Effector memory CD4-positive, alpha-beta T cell (primary cell): ENCODE measurements around the gene RPS16.

Source experiments
- DNase-seq, 3 donors: peaks; one replicate each; pipeline ENCODE4 v3.0.0-alpha.2; 2020
- H3K27ac ChIP-seq: 2 replicates; pipeline ENCODE4 v1.7.0; 2013; ENCODE audit warnings: mild to moderate bottlenecking, low read length, moderate library complexity; ENCODE audit not compliant: insufficient read depth, poor library complexity, severe bottlenecking
- H3K27me3 ChIP-seq: replicated peaks from 2 replicates; pipeline ENCODE4 v1.7.0; 2013; ENCODE audit warnings: mild to moderate bottlenecking, low read length; ENCODE audit not compliant: insufficient read depth, control insufficient read depth, poor library complexity, severe bottlenecking
- H3K36me3 ChIP-seq: 2 replicates; pipeline ENCODE4 v1.7.0; 2013; ENCODE audit warnings: mild to moderate bottlenecking, low read length, moderate library complexity; ENCODE audit not compliant: control insufficient read depth, insufficient read depth
- H3K4me1 ChIP-seq: 2 replicates; pipeline ENCODE4 v1.7.0; 2013; ENCODE audit warnings: low read length, mild to moderate bottlenecking; ENCODE audit not compliant: control insufficient read depth, insufficient read depth, poor library complexity, severe bottlenecking
- H3K4me3 ChIP-seq: 2 replicates; pipeline ENCODE4 v1.7.0; 2013; ENCODE audit warnings: low read length, low read depth, mild to moderate bottlenecking; ENCODE audit not compliant: insufficient read depth, poor library complexity, severe bottlenecking
- H3K9me3 ChIP-seq: 2 replicates; pipeline ENCODE4 v1.7.0; 2013; ENCODE audit warnings: mild to moderate bottlenecking, low read length, moderate library complexity; ENCODE audit not compliant: control insufficient read depth

Gene RPS16

DNA sequence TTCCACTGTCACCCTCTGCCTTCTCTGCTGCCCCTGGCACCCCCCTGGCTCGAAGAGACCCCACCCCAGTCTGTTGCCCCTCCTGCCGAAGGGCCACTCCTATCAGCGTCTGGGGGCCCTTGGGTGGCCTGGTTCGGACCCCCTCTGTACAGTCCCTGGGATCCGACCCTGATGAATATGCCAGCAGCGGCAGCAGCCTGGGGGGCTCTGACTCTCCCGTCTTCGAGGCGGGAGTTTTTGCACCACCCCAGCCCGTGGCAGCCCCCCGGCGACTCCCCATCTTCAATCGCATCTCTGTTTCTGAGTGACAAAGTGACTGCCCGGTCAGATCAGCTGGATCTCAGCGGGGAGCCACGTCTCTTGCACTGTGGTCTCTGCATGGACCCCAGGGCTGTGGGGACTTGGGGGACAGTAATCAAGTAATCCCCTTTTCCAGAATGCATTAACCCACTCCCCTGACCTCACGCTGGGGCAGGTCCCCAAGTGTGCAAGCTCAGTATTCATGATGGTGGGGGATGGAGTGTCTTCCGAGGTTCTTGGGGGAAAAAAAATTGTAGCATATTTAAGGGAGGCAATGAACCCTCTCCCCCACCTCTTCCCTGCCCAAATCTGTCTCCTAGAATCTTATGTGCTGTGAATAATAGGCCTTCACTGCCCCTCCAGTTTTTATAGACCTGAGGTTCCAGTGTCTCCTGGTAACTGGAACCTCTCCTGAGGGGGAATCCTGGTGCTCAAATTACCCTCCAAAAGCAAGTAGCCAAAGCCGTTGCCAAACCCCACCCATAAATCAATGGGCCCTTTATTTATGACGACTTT, 27.1 kb downstream of the RPS16 start:
- Histone ChIP-seq H3K36me3 (peaks cover 22% of the 10 kb centered on the region), H3K4me3 (peak overlapping the region; percentile 99), H3K4me1 (peaks cover 46% of the 10 kb centered on the region), H3K27ac (peak overlapping the region; percentile 100), H3K9me3 (no peaks in the 10 kb centered on the region), H3K27me3 (no peaks in the 10 kb centered on the region)
- DNase-seq, result peak in 2 of 3 donors; percentile 41 to 53

DNA sequence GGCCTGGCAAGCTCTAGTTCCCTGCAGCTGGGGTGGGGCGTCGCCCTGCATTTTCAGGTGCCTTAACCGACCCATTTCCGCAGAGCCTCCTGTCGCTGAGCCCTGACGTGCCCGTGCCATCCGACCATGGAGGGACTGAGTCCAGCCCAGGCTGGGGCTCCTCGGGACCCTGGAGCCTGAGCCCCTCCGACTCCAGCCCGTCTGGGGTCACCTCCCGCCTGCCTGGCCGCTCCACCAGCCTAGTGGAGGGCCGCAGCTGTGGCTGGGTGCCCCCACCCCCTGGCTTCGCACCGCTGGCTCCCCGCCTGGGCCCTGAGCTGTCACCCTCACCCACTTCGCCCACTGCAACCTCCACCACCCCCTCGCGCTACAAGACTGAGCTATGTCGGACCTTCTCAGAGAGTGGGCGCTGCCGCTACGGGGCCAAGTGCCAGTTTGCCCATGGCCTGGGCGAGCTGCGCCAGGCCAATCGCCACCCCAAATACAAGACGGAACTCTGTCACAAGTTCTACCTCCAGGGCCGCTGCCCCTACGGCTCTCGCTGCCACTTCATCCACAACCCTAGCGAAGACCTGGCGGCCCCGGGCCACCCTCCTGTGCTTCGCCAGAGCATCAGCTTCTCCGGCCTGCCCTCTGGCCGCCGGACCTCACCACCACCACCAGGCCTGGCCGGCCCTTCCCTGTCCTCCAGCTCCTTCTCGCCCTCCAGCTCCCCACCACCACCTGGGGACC, 27.9 kb downstream of the RPS16 start:
- H3K4me3 ChIP-seq, result peak overlapping the region; percentile 99
- H3K27me3 ChIP-seq, result no peaks in the 10 kb centered on the region
- peaks cover 46% of the 10 kb centered on the region for H3K4me1 ChIP-seq
- peak in 2 of 3 donors; percentile 44 to 68 for DNase-seq
- no peaks in the 10 kb centered on the region for H3K9me3 ChIP-seq
- H3K36me3 ChIP-seq, result peaks cover 22% of the 10 kb centered on the region
- peak overlapping the region; percentile 100 for H3K27ac ChIP-seq

DNA sequence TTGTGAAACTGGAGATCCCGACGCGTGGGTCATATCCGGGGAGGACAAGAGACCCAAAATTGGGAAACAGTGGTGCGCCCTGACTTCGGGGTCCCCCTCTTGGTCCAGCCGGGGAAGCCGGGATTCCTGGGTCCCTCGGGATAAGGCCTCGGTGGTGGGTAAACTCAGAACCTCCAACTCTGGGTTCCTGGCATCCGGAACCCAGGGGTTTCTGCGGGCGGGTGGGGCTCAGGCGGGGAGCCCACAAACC, 28.4 kb downstream of the RPS16 start:
- peak in 1 of 3 donors; percentile 54 for DNase-seq
- H3K9me3 ChIP-seq, result no peaks in the 10 kb centered on the region
- peak overlapping the region; percentile 99 for H3K4me3 ChIP-seq
- H3K36me3 ChIP-seq, result peaks cover 22% of the 10 kb centered on the region
- no peaks in the 10 kb centered on the region for H3K27me3 ChIP-seq
- peaks cover 50% of the 10 kb centered on the region for H3K4me1 ChIP-seq
- H3K27ac ChIP-seq, result peak overlapping the region; percentile 100

DNA sequence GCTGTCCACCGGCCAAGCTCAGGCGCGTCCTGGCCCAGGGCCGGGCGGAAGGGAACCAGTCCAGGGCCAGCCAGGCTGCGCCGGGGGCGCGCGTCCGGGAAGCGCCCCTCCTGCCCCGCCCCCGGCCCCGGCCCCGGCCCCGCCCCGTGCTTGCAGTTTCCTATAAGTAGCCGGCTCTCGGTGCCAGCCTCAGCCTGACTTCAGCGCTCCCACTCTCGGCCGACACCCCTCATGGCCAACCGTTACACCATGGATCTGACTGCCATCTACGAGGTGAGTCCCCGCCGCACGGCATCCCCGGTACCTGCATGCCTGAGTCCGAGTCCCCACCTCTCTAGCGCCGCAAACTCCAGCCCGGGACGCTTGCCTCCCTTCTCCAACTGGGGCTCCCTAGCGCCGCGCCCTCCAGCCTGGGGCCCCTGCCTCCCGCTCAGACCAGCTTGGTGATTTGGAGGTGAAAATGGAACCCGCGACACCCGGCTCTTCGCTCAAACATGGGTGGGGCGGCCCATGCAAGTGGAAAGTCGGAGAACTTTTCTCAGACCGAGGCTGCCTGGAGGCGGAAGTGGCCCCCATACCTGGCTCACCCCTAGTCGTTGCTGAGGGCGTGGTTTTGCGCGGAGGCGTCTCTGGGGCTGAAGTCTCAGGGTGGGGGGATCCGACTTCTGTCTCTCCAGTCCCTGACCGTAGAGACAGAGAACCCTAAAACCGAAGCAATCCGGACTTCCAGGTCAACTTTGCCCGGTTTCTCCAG, 28.9 kb downstream of the RPS16 start, which contains the start of gene ZFP36:
Gene ZFP36 (plus strand): TSS at position 192 of the 754 bp plus-strand sequence. CDS start 58 bp downstream, at position 250.
- Histone ChIP-seq H3K4me3 (peak within 1 kb of the TSS; percentile 99), H3K36me3 (peaks cover 22% of the 10 kb centered on the region), H3K27me3 (no peaks in the 10 kb centered on the region), H3K9me3 (no peaks in the 10 kb centered on the region), H3K27ac (peak within 1 kb of the TSS; percentile 100), H3K4me1 (peaks cover 55% of the 10 kb centered on the region)
- peak; percentile 83 to 91 (median 86) for DNase-seq

GRCh38 chr19:39405958-39406655, 29.6 kb downstream of the RPS16 start:
- Histone ChIP-seq H3K4me1 (peaks cover 54% of the 10 kb centered on the region), H3K9me3 (no peaks in the 10 kb centered on the region), H3K27me3 (no peaks in the 10 kb centered on the region), H3K36me3 (peaks cover 22% of the 10 kb centered on the region), H3K27ac (peak overlapping the region; percentile 100), H3K4me3 (peak overlapping the region; percentile 99)
- peak; percentile 75 to 87 (median 78) for DNase-seq

GRCh38 chr19:39405261-39405957, 30.3 kb downstream of the RPS16 start:
- H3K27me3 ChIP-seq, result no peaks in the 10 kb centered on the region
- peak overlapping the region; percentile 99 for H3K4me3 ChIP-seq
- H3K27ac ChIP-seq, result peak overlapping the region; percentile 100
- DNase-seq, result no peak
- H3K36me3 ChIP-seq, result peaks cover 22% of the 10 kb centered on the region
- H3K4me1 ChIP-seq, result peaks cover 54% of the 10 kb centered on the region
- no peaks in the 10 kb centered on the region for H3K9me3 ChIP-seq

DNA sequence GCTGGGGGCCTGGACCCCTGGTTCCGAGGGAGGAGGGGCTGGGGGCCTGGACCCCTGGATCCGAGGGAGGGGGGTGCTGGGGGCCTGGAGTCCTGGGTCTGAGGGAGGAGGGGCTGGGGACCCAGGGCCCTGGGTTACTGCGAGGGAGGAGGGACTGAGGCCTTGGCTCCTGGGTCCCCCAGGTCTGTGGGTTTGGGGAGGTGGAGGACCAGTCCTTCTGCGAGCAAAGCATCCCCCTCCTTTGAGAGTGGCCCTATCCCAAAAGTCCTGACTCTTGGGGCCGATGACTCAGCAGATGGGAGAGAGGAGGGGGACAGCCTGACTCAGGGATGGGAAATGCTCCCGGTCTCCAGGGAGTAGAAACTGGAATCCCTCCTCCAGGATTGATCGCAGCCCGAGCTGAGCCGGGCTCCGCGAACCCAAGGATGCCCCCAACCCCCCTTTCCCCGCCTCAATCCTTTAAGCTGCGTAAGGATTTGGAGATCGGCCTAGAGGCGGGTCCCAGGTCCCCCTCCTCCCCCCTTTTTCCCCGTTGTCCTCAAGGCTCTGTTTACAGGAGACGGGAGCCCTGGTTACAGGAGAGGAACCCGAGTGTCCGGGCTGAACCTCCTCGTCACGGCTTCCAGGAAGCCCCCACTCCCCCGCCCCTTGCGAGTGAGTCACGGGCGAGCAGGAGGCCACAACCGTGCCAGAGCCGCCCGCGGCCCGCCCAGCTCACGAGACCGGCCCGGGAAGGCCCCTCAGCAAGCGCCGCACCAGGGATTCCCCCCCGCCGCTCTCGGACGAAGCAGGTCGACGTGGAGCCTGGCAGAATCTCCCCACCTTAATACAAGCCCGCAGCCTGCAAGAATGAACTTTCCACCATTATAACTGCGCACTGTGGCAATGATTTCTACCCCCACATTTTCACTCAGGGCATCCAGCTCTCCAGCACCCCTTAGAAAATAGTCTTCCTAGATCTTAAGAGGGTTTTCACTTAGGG, 32.1 kb downstream of the RPS16 start:
- H3K36me3 ChIP-seq, result peaks cover 19% of the 10 kb centered on the region
- no peaks in the 10 kb centered on the region for H3K27me3 ChIP-seq

DNA sequence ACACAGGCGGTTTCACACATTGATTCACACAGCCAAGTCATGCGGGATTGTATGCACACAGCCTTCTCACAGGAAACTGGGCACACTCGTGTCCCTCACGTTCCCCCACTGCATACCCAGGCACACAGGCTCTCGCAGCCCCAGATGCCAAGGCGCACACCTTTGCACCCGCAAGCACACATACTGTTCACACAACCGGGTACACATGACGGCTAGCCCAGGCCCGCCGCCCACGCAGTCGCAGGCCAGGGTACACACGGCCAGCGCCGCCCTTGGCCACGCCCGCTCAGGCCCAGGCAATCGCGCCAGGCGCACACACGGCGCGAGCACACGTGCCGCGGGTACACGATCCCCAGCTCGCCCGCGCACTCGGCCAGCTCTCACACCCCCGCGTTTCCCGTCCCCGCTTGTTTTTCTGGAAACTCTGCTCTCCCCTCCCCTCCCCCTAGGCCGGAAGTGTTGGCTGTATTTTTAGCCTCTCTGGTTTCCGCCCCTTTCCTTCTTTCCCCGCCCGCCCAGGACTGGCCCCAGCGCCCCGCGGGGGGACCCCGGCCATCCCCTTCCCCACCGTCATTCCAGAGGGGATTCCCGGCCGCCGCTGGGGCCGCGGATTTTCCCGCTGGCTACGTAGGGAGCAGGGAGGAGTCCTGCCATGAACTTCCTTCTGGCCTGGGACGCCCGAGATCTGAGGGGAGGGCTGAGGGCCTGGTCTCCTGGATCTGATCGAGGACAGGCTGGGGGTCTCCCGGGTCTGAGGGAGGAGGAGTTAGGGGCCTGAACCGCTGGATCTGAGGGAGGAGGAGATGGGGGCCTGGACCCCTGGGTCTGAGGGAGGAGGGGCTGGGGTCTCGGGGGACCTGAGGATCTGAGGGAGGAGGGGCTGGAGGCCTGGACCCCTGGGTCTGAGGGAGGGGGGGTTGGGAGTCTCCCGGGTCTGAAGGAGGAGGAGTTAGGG, 33.1 kb downstream of the RPS16 start:
- peak; percentile 81 to 88 (median 85) for DNase-seq
- peaks cover 69% of the 10 kb centered on the region for H3K4me1 ChIP-seq
- no peaks in the 10 kb centered on the region for H3K27me3 ChIP-seq
- H3K9me3 ChIP-seq, result no peaks in the 10 kb centered on the region
- peak overlapping the region; percentile 60 for H3K4me3 ChIP-seq
- H3K27ac ChIP-seq, result peak overlapping the region; percentile 100
- H3K36me3 ChIP-seq, result peaks cover 9% of the 10 kb centered on the region

More for the DNA sequence above, 32.1 kb downstream of the RPS16 start:
- H3K27ac ChIP-seq, result peak overlapping the region; percentile 100
- peak; percentile 97 to 98 (median 98) for DNase-seq
- peak overlapping the region; percentile 60 for H3K4me3 ChIP-seq
- H3K9me3 ChIP-seq, result no peaks in the 10 kb centered on the region
- peaks cover 59% of the 10 kb centered on the region for H3K4me1 ChIP-seq
